Choroid plexus epithelial cell (primary cell): Measurements from ENCODE around the gene CACNG8.
A peak's percentile ranks its signal among the peaks of the same experiment; 100 is the strongest.

Experiments used
- DNase-seq: peaks from one replicate; pipeline ENCODE4 v3.0.0-alpha.2; 2010; ENCODE audit warnings: low read depth
- H3K4me3 ChIP-seq: 2 replicates; pipeline ENCODE4 v1.5.1; 2011; ENCODE audit warnings: low read depth, mild to moderate bottlenecking, control low read depth, low read length, moderate library complexity
- CTCF ChIP-seq: conservative IDR thresholded peaks from 2 replicates; pipeline ENCODE4 v1.5.1; 2011; ENCODE audit warnings: low read depth, mild to moderate bottlenecking, control low read depth, inconsistent platforms, low read length, moderate library complexity

CACNG8 gene

GRCh38 chr19:53977991-53978731 is 15.4 kb downstream of the CACNG8 start:
- peak overlapping the region; percentile 58 for H3K4me3 ChIP-seq
- peak; percentile 99 for DNase-seq
- no peak for TF ChIP-seq CTCF

GRCh38 chr19:53978975-53979801 is 16.5 kb downstream of the CACNG8 start:
- H3K4me3 ChIP-seq: peak overlapping the region; percentile 57
- TF ChIP-seq CTCF: no peak
- no peak for DNase-seq

GRCh38 chr19:53980539-53981375 is 18.0 kb downstream of the CACNG8 start:
- TF ChIP-seq CTCF: peak; percentile 17
- peak; percentile 89 for DNase-seq
- H3K4me3 ChIP-seq: peak overlapping the region; percentile 57

- no peak for TF ChIP-seq CTCF
Measured at GRCh38 chr19:53981376-53981951, 18.7 kb downstream of the CACNG8 start.

GRCh38 chr19:53982001-53982451 is 19.3 kb downstream of the CACNG8 start:
- no peak for TF ChIP-seq CTCF
- no peak for DNase-seq
- H3K4me3 ChIP-seq: peak overlapping the region; percentile 50

More at GRCh38 chr19:53981376-53981951, 18.7 kb downstream of the CACNG8 start:
- DNase-seq: no peak
- peak overlapping the region; percentile 5 for H3K4me3 ChIP-seq

- peak overlapping the region; percentile 24 for H3K4me3 ChIP-seq
- TF ChIP-seq CTCF: no peak
- DNase-seq: no peak
Measured at GRCh38 chr19:53982611-53983010, 19.9 kb downstream of the CACNG8 start.
